ENCODE measurements around the gene SV2C.

SV2C gene

GRCh38 chr5:76165711-76166374 lies 82.7 kb downstream of the SV2C start:
- DNase-seq: no peak

- DNase-seq: no peak
Measured at GRCh38 chr5:76166886-76167576, 83.8 kb downstream of the SV2C start.

- no peak for DNase-seq
Measured at GRCh38 chr5:76169146-76169905, 86.1 kb downstream of the SV2C start.

DNA sequence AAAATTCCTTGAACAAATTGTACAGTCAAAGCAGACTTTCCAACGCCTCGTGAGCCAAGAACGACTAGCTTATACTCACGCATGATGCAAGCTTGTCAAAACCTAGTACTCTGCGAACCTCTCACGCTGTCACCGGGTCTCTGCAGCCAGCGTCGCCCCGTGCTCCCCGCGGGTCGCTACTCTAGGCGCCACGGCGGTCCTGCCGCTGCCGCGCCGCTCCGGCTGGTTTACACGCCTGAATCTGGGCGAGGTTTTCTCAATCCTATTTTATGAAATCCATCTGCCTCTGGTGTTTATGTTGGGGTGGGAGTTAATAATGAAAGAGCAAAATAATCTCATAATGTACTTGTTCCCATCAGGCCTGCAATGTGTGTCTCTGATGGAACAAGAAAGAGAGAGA lies 90.9 kb downstream of the SV2C start:
- DNase-seq: no peak

- DNase-seq: peak; percentile 30
Measured at GRCh38 chr5:76175051-76175666, 92.0 kb downstream of the SV2C start.

DNA sequence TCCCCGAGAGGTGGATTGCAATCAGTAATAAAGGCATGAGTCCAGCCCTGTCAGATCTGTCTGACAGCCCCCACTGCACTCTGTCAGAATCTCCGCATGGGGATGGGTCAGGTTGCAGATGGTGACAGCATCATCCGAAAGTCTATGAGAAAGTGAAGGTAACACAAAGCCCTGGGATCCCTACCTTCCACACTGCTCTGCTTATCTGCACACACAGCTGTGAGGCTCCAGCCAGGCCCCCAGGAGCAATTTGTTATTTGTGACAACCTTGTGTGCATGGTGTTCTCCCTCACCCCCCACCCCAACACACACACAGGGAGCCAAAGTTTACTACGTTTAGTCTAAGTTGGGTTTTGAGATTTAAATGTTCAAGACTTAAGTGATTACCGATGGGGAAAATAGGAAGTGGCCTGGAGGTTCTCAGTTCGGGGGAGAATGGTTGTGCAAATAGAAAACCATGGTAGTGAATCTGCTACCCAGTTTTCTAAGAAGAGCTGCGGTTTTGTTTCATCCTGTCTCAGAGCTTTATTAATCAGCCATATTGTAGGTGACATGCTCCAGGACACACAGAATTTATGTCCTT lies 92.7 kb downstream of the SV2C start:
- DNase-seq: no peak

GRCh38 chr5:76177978-76178377 lies 94.8 kb downstream of the SV2C start:
- DNase-seq: no peak

DNA sequence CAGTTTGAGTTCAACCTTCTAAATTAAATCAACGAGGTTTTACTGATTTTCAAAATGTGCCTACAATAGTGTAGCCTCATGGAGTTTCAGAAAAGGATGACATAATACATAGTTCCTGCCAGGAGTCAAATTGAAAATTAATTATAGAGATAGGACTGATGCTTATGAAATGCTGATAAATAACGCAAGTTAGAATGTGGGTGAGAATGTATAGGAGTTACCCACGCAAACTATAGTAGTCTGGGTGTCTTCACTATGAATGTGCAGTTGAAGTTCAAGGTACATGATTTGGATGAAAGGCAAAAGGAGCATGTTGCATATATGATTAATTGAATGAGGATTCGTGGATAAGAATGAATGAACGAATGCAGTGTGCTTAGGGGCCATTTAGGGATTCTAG lies 95.7 kb downstream of the SV2C start:
- DNase-seq: no peak

- no peak for DNase-seq
Measured at GRCh38 chr5:76180814-76181805, 97.9 kb downstream of the SV2C start.

DNA sequence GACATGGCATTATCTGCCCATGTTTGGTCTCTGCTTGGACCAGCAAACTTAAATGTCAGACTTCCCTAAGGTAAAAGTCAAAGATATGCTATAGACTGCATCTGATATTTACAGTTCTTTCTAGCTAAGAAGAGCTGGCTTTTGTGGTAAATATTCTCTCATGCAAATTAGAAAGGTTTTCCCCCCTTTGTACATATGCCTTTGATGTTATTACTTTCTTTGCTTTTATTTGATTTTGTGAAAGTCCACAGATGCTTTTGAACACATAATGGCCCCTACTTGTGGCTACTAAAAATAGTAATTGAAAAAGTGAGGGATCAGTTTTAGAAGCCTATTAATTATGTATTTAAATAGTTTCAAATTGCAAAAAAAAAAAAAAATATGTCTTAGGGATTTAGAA lies 104.2 kb downstream of the SV2C start:
- no peak for DNase-seq

- DNase-seq: no peak
Measured at GRCh38 chr5:76190356-76190755, 107.2 kb downstream of the SV2C start.

- no peak for DNase-seq
Measured at GRCh38 chr5:76192837-76193236, 109.7 kb downstream of the SV2C start.

DNA sequence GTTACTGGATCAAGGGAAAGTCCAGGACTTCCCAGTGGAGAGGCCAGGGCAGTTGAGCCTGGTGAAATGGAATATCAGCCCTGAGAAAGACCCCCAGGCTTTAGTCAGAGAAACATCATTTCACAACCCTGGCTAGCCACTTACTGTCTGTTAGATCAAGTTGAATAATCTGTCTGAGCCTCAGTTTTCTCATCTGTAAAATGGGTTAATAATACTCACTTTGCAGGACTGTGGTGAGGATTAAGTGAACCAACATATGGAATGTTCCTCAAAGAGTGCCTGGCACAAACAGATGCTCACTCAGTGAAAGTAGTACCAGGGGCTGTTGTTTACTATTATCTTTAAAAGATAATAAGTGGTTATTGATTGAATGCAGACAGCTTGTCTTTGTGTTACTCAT lies 110.5 kb downstream of the SV2C start:
- no peak for DNase-seq

DNA sequence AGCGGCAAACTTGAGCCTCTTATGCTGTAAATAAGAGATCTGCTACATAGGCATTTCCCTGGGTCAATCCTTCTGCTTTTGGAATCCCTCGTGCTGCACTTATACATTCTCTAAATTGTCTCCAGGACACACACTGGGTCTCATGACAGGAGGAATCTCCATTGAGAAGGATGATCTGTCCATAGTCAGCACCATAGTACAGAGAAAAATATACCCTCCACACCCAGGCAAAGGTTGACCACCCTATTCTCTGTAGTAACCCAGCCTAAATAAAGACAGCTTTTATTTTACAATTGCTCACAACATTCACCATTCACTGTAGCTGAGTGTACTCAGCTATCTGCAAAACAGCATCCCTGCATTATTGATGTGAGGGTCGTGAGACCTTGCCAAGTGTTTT lies 111.2 kb downstream of the SV2C start:
- DNase-seq: no peak

- no peak for DNase-seq
Measured at GRCh38 chr5:76196457-76196856, 113.3 kb downstream of the SV2C start.

DNA sequence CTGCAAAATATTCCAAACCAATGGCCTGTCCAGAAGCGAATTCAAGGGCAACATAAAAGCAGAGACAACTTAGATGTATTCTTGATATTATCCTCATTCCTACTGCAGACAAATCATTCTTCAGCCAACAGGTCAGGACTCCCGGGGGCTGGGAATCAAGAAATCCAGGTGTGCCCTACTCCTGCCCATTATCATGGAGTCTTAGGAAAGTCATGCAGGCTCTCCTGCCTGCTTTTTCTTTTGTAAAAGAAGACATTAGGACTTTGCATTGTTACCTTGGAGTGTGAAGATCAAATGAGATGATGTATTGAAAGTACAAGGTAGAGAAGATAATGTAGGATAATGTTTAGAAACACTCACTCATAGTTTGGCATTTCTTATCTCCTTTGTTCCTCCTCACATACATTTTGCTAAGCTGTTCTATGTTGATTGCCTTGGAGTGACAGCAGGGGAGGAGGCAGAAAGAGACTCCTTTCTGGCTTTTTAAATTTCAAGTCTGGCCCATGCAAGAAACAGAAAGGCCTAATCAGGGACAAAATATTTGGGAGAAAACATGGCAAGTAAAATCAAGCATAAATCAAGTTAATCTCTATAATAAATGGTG lies 113.8 kb downstream of the SV2C start:
- no peak for DNase-seq

GRCh38 chr5:76197726-76198125 lies 114.5 kb downstream of the SV2C start:
- DNase-seq: no peak

DNA sequence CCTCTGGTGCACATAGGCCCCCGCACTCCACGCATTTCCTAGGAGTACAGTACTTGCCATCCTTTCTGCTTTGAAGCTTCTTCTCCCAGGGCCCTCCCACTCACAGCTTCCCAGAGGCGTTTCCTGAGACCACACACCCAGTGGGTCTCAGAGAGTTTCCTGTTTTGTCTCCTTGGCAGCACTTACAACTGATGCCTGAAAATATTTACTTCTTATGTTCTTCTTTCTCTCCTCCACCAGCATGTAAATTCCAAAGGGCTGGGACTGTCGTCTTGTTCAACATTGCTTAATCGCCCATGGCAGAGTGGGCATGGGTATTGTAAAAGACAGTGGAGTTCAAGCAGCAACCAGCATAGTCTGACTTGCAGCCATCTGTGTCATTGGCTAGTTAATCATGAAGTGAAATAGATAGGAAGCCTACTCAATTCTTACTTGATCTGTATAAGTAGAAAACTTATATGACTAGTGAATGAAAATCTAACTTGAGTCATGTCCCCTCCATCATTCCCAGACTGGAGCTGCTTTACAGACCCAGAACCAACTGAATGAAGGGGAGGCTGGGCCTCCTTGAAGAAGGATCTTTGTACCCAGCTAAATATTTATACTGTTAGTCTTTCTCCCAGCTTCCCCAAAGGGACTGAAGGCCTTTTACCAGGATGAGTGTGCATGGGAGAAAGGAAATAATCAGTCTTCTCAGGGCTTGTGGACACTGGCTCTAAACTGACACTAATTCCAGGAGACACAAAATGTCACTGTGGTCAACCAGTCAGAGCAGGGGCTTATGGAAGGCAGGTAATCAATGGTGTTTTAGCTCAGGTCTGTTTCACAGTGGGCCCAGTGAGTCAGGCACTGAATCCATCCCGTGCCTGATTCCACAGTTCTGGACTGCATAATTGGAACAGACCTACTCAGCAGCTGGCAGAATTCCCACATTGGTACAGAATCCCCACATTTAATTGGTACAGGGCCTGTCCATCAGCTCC lies 116.4 kb downstream of the SV2C start:
- no peak for DNase-seq

DNA sequence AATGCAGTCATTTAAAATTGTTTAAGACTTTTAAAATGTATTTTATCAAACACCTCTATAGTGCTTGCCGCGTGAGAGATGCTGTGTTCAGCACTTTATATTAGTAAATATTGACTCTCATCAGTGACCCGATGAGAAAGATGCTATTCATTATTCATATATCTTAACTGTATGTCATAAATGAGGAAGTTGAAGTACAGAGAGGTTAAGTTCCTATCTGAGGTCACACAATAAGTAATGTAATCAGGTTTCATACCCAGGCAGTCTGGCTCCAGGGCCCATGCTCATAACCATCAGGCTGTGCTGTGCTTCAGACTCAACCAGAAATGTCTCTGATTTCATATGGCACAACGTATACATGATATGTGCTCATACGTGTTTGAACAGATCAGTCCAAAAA lies 119.0 kb downstream of the SV2C start:
- DNase-seq: no peak

DNA sequence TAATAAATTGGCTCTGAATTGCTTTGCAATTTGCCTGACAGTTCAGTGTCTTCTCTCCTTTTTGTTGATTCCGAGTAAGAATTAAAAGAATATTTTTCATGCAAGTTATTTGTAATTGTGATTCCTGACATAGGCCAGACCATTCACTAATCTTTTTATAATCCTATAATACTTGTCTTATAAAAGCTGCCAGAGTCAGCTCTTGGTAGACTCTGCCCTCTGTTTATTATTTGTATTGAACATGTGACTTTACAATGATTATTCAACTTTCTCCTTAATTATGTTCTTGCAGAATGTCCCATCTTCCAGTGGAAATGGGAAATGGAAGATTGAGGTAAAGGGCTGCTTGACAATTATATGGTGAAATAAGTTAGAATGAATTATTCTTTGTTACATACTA lies 121.0 kb downstream of the SV2C start:
- DNase-seq: no peak

Data from stimulated activated CD4-positive, alpha-beta T cell treated with anti-CD3 and anti-CD28 coated beads, Interleukin-4, amount 100 ng/mL, for 4 hours (primary cell).